ENCODE results near the gene XAGE3.

GRCh38 chrX:52824608-52825007 lies 43.3 kb downstream of the XAGE3 start:
- TF ChIP-seq CTCF (conservative IDR thresholded peaks at IDR 0.05 in 1 of 2, IDR thresholded peaks at IDR 0.05 in 1 of 2; ENCODE audit: extremely low read depth in 1 of 2, insufficient read depth in 1 of 2, low read depth in 1 of 2, low read length in 2 of 2): no peak
- TF ChIP-seq EZH2 (IDR thresholded peaks at IDR 0.05; ENCODE audit: borderline replicate concordance, low read length): no peak
